ENCODE measurements around the gene NR1H4. TPM values are rescaled to one million over a fixed set of nuclear protein-coding genes. Genes with fewer than 3 reads are reported as not detected.

NR1H4 gene
- polyA plus RNA-seq, 3 donors = not detected

DNA sequence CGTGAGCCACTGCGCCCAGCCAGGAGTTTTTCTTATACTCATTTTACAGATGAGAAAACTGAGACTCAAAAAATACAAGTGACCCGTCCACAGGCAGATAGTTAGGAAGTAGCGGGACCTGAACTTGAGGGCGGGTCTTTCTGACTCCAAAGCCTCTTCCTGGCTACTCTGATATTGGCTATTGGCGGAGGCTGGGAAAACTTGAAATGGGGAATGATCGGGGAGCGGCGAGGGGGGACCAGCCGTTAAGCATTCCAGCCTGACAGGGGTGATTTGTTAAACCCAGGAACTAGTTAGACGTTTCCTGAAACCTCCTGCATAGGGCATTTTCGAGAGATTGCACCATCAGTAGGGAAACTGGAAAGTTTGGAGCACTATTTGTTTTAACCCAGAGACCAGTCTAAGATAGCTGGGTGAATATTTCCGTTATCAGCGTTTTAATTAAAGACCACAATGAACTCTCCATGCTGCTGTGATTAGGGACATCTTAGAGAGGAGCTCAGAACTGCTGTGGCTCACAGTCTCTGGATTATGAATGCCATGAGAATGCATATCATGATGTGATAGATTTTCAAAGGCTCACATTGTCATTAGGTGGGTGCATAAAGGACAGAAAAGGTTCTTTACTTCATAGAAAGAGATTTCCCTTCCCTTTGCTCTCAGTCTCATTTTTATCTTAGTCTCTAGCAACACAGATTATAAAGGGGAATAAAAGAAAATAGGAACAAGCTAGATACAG lies 2.5 kb downstream of the NR1H4 start:
- no peaks in the 10 kb centered on the region for H3K36me3 Mint-ChIP-seq

DNA sequence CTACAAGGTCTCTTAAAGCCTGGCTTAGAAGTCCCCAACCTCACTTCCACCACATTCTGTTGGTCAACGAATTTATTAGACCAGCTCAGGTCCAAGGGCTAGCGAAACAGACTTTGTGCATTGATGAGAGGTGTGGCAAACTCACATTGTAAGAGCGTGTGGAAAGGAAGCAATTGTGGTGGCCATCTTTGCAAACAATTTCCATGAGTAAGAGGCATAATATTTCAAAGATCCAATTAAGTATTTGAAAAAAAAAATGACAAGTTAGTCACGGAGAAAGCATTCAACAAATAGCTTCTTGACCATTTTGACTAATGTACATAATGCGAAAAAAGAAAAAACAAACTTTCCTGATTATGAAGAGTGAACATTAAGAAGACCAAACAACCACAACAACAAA lies 7.4 kb downstream of the NR1H4 start:
- no CpG with 5 or more reads among the region's 5 CpGs for WGBS (ENCODE audit: insufficient coverage)
- no peaks in the 10 kb centered on the region for H3K36me3 ChIP-seq (replicated peaks in 1 of 2; ENCODE audit: control insufficient read depth in 1 of 2, insufficient read depth in 2 of 2, low read length in 2 of 2)
- no peaks in the 10 kb centered on the region for H4K20me1 ChIP-seq (ENCODE audit: insufficient read depth, low read length)
- H3K27me3 ChIP-seq (ENCODE audit: control insufficient read depth in 2 of 2, insufficient read depth in 2 of 2, low read length in 2 of 2) = no peaks in the 10 kb centered on the region
- no peaks in the 10 kb centered on the region for H3K79me2 ChIP-seq (ENCODE audit: insufficient read depth, low read length)
- no peak overlapping the region for H3K4me2 ChIP-seq (replicated peaks; ENCODE audit: extremely low read depth, low read length, poor library complexity, severe bottlenecking)
- TF ChIP-seq, protein P1, sequence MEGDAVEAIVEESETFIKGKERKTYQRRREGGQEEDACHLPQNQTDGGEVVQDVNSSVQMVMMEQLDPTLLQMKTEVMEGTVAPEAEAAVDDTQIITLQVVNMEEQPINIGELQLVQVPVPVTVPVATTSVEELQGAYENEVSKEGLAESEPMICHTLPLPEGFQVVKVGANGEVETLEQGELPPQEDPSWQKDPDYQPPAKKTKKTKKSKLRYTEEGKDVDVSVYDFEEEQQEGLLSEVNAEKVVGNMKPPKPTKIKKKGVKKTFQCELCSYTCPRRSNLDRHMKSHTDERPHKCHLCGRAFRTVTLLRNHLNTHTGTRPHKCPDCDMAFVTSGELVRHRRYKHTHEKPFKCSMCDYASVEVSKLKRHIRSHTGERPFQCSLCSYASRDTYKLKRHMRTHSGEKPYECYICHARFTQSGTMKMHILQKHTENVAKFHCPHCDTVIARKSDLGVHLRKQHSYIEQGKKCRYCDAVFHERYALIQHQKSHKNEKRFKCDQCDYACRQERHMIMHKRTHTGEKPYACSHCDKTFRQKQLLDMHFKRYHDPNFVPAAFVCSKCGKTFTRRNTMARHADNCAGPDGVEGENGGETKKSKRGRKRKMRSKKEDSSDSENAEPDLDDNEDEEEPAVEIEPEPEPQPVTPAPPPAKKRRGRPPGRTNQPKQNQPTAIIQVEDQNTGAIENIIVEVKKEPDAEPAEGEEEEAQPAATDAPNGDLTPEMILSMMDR (IDR thresholded peaks at IDR 0.05) = no peak
- H3K9ac ChIP-seq (ENCODE audit: insufficient read depth, low read length, poor library complexity, severe bottlenecking) = no peak overlapping the region
- H3K4me3 ChIP-seq (replicated peaks in 1 of 3; ENCODE audit: low read depth in 2 of 3, low read length in 3 of 3) = no peak overlapping the region
- H3K36me3 Mint-ChIP-seq = no peaks in the 10 kb centered on the region
- no peaks in the 10 kb centered on the region for H3K4me1 Mint-ChIP-seq
- no peaks in the 10 kb centered on the region for H3K4me1 ChIP-seq (ENCODE audit: control insufficient read depth in 1 of 2, insufficient read depth in 2 of 2, low read length in 2 of 2)
- peaks cover 0 to 5% (median 0%) of the 10 kb centered on the region in 7 donors for H3K9me3 Mint-ChIP-seq
- DNase-seq = no peak
- H3K27ac ChIP-seq (ENCODE audit: low read depth in 1 of 2, low read length in 2 of 2) = no peak overlapping the region
- peaks cover 0 to 9% (median 3%) of the 10 kb centered on the region in 3 donors for H3K27me3 Mint-ChIP-seq (ENCODE audit: low read depth in 3 of 3)
- no peak overlapping the region for H2AFZ ChIP-seq (ENCODE audit: insufficient read depth, low read depth, low read length, poor library complexity, severe bottlenecking)
- H3K27ac Mint-ChIP-seq = no peak overlapping the region
- intact Hi-C loops (cut with micrococcal nuclease) = no loop called here
- H3K9me3 ChIP-seq (replicated peaks in 1 of 2; ENCODE audit: control insufficient read depth in 1 of 2, insufficient read depth in 1 of 2, low read length in 2 of 2) = no peaks in the 10 kb centered on the region
- no peak overlapping the region for H3K4me3 Mint-ChIP-seq

More for the DNA sequence above, 2.5 kb downstream of the NR1H4 start:
- Histone ChIP-seq H3K36me3 (replicated peaks in 1 of 2; ENCODE audit: control insufficient read depth in 1 of 2, insufficient read depth in 2 of 2, low read length in 2 of 2) (no peaks in the 10 kb centered on the region), H3K9ac (ENCODE audit: insufficient read depth, low read length, poor library complexity, severe bottlenecking) (no peak overlapping the region), H4K20me1 (ENCODE audit: insufficient read depth, low read length) (no peaks in the 10 kb centered on the region), H3K4me3 (replicated peaks in 1 of 3; ENCODE audit: low read depth in 2 of 3, low read length in 3 of 3) (no peak overlapping the region), H3K4me2 (replicated peaks; ENCODE audit: extremely low read depth, low read length, poor library complexity, severe bottlenecking) (no peak overlapping the region), H3K27me3 (ENCODE audit: control insufficient read depth in 2 of 2, insufficient read depth in 2 of 2, low read length in 2 of 2) (no peaks in the 10 kb centered on the region), H3K4me1 (ENCODE audit: control insufficient read depth in 1 of 2, insufficient read depth in 2 of 2, low read length in 2 of 2) (no peaks in the 10 kb centered on the region), H3K27ac (ENCODE audit: low read depth in 1 of 2, low read length in 2 of 2) (no peak overlapping the region), H2AFZ (ENCODE audit: insufficient read depth, low read depth, low read length, poor library complexity, severe bottlenecking) (no peak overlapping the region), H3K79me2 (ENCODE audit: insufficient read depth, low read length) (no peaks in the 10 kb centered on the region), H3K9me3 (replicated peaks in 1 of 2; ENCODE audit: control insufficient read depth in 1 of 2, insufficient read depth in 1 of 2, low read length in 2 of 2) (no peaks in the 10 kb centered on the region)
- H3K4me3 Mint-ChIP-seq = no peak overlapping the region
- TF ChIP-seq, protein P1 (IDR thresholded peaks at IDR 0.05) = no peak
- peaks cover 4 to 9% (median 4%) of the 10 kb centered on the region in 3 donors for H3K27me3 Mint-ChIP-seq (ENCODE audit: low read depth in 3 of 3)
- H3K27ac Mint-ChIP-seq = no peak overlapping the region
- intact Hi-C loops (cut with micrococcal nuclease) = no loop called here
- 61% methylated on average over 9 of the region's 14 CpGs for WGBS (ENCODE audit: insufficient coverage)
- H3K9me3 Mint-ChIP-seq = peaks cover 0 to 3% (median 0%) of the 10 kb centered on the region in 7 donors
- DNase-seq = no peak
- H3K4me1 Mint-ChIP-seq = no peaks in the 10 kb centered on the region
